Progenitor cell of endocrine pancreas (in vitro differentiated cells): ENCODE data around the gene CA10. TPM values are rescaled to one million over a fixed set of nuclear protein-coding genes. Genes with fewer than 3 reads are reported as not detected.

Experiments used
- DNase-seq: peaks from one replicate; pipeline ENCODE4 v3.0.0; 2021; ENCODE audit warnings: low spot score; ENCODE audit not compliant: unreplicated experiment
- H3K27ac Mint-ChIP-seq: 2 replicates; pipeline ENCODE4 v1.8.0; 2021; ENCODE audit warnings: mild to moderate bottlenecking, moderate library complexity, mixed read lengths
- H3K27me3 Mint-ChIP-seq: 2 replicates; pipeline ENCODE4 v1.8.0; 2021; ENCODE audit warnings: mixed read lengths
- H3K36me3 Mint-ChIP-seq: 2 replicates; pipeline ENCODE4 v1.8.0; 2022; ENCODE audit warnings: mixed read lengths; ENCODE audit not compliant: insufficient read depth
- H3K4me1 Mint-ChIP-seq: 2 replicates; pipeline ENCODE4 v1.8.0; 2021; ENCODE audit warnings: low read depth, mixed read lengths
- H3K4me3 Mint-ChIP-seq: 2 replicates; pipeline ENCODE4 v1.8.0; 2021; ENCODE audit warnings: low read depth, mild to moderate bottlenecking, moderate library complexity, mixed read lengths
- H3K9me3 Mint-ChIP-seq: 2 replicates; pipeline ENCODE4 v1.8.0; 2021; ENCODE audit warnings: low read depth, mixed read lengths
- total RNA-seq: library from RNA; stranded (reverse); gene quantifications from 2 replicates; pipeline ENCODE4 v1.2.1, GENCODE V29; 2021
- TF ChIP-seq, protein P1 (sequence below): fragments of 200-600 bp; sonication (generic); IDR thresholded peaks from one replicate; pipeline ENCODE4 v1.5.0; 2021; ENCODE audit warnings: antibody characterized with exemption, mild to moderate bottlenecking; ENCODE audit not compliant: unreplicated experiment

The CA10 gene
- total RNA-seq, 1 donor from 2014 or later = 0.53 TPM

DNA sequence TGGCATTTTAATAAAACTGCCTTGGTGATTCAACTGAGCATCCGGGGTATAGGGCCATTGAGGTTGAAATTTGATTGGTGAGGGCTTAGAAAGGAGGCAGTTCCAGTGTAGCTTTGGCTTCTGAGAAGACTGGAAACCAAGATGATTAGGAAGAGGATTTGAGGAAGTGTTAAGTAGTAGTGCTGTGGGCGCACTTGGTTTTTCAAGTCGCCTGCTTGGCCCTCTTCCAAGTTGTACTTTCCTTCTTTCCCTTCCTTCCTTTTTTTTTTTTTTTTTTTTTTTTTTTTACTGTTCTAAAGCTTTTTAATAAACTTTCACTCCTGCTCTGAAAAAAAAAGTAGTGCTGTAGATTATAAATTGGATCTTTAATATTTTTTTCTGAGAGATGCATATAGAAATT is 577.6 kb downstream of the CA10 start:
- Mint-ChIP-seq H3K36me3 (no peaks in the 10 kb centered on the region), H3K27me3 (no peaks in the 10 kb centered on the region), H3K9me3 (peaks cover 15% of the 10 kb centered on the region), H3K27ac (no peak overlapping the region), H3K4me1 (no peaks in the 10 kb centered on the region), H3K4me3 (no peak overlapping the region)
- no peak for DNase-seq
- TF ChIP-seq, protein P1, sequence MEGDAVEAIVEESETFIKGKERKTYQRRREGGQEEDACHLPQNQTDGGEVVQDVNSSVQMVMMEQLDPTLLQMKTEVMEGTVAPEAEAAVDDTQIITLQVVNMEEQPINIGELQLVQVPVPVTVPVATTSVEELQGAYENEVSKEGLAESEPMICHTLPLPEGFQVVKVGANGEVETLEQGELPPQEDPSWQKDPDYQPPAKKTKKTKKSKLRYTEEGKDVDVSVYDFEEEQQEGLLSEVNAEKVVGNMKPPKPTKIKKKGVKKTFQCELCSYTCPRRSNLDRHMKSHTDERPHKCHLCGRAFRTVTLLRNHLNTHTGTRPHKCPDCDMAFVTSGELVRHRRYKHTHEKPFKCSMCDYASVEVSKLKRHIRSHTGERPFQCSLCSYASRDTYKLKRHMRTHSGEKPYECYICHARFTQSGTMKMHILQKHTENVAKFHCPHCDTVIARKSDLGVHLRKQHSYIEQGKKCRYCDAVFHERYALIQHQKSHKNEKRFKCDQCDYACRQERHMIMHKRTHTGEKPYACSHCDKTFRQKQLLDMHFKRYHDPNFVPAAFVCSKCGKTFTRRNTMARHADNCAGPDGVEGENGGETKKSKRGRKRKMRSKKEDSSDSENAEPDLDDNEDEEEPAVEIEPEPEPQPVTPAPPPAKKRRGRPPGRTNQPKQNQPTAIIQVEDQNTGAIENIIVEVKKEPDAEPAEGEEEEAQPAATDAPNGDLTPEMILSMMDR = no peak
